Pancreas (tissue), 10 donors: ENCODE measurements around the gene FRMPD2. TPM values are rescaled to one million over a fixed set of nuclear protein-coding genes. Genes with fewer than 3 reads are reported as not detected.

ENCODE experiments used
- ATAC-seq, 4 donors: fragments of 200-7000 bp; cut with Tn5 transposase; one replicate each; pipeline versions ENCODE4 v1.8.0 to v1.9.1; 2020; ENCODE audit warnings: mild to moderate bottlenecking in 4 of 4, moderate library complexity in 4 of 4
- DNase-seq, 6 donors: peaks; one replicate each; pipeline ENCODE4 v3.0.0-alpha.2; 2020
- FAIRE-seq: peaks from 2 replicates; lab custom pipeline; 2012; peaks lifted over from hg19 to GRCh38; lab: Jason Lieb, UNC
- H3K27ac ChIP-seq, 4 donors: fragments of 200-600 bp; sonication (generic); 1 replicate in 3 of 4; 2 replicates in 1 of 4; pipeline versions ENCODE4 v1.5.0 to v1.8.0; 2020
- H3K27me3 ChIP-seq, 4 donors: fragments of 200-600 bp; one replicate each; pipeline ENCODE4 v1.8.0; 2021
- H3K36me3 ChIP-seq, 3 donors: fragments of 200-600 bp; sonication (generic) in 1 of 3; one replicate each; pipeline versions ENCODE4 v1.5.0 to v1.8.0; 2020 to 2021
- H3K4me1 ChIP-seq, 3 donors: fragments of 200-600 bp; one replicate each; pipeline ENCODE4 v1.8.0; 2021
- H3K4me3 ChIP-seq, 4 donors: fragments of 200-600 bp; sonication (generic) in 2 of 4; one replicate each; pipeline versions ENCODE4 v1.5.0 to v1.8.0; 2020 to 2021
- H3K9me3 ChIP-seq, 4 donors: fragments of 200-600 bp; one replicate each; pipeline ENCODE4 v1.8.0; 2021
- WGBS, 2 donors: extraction: QIAGEN DNeasy Blood & Tissue Kit; methylation state at CpG; one replicate each; pipeline ENCODE4 v1.1.7; 2013; 5-methylcytosine and 5-hydroxymethylcytosine counted together
- intact Hi-C, 3 donors: fragments of 100-400 bp; cut with DNase I; formaldehyde crosslinking; loops; one replicate each; pipeline versions ENCODE4 v1.11.1 to v1.14.2; 2022
- polyA plus RNA-seq, 2 donors: library from polyadenylated mRNA; stranded (reverse); fragments of 200-250 nt; gene quantifications; one replicate each; pipeline ENCODE4 v1.2.3, GENCODE V29; 2013
- total RNA-seq, 6 donors: library from RNA; stranded (reverse); fragmentation: NEBNext Ultra II Directional in 4 of 6; extraction: Animal tissue kit (Norgen Biotek cat#: 25700) in 4 of 6; gene quantifications; one replicate each; pipeline versions ENCODE4 v1.2.1 to v1.2.4, GENCODE V29; 2021 to 2023
- TF ChIP-seq, protein P1 (sequence below), 4 donors: fragments of 200-600 bp; sonication (generic) in 3 of 4; IDR thresholded peaks; one replicate each; pipeline versions ENCODE4 v1.5.0 to v1.8.0; 2021; ENCODE audit warnings: antibody characterized with exemption in 4 of 4
- donor health status: healthy with polysubstance abuse.
- donor health status: DM: no; HTN: no; CAD: no; lungs with moderate emphysema.
- donor health status: DM: no; HTN: no; CAD: no.
- donor health status: control.
- donor health status: control.
- donor health status: Bipolar disorder and iron deficiency.
- donor health status: DM: yes; HTN: yes; CAD: no.
- donor health status: DM: no; HTN: no; CAD: no.
- donor health status: DM: no; HTN: no; CAD: no.
- donor health status: DM: yes; HTN: yes; CAD: no.

Gene FRMPD2
- total and polyA plus RNA-seq, 8 donors, result 0.08 to 0.47 (median 0.24) TPM

DNA sequence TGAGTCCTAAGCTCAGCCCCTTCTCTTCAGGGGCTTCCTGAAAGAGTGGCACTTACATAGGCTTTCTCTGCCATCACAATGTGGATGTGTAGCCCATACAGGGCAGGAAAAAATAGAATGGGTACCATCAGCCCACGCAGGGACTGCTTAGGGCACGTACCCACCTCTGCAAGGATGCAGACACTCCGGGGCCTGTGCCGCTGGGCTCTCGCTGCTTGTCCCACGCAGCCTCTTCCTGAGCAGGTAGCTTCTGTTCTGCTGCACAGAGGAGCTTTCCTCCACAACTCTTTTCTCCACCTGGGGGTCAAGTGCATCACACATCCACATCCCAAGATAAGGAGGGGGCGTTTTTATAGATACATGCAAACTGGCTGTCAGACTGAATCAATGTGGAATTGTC, 34.3 kb downstream of the FRMPD2 start:
- no peak overlapping the region for H3K4me3 ChIP-seq
- no peak overlapping the region for H3K27ac ChIP-seq
- FAIRE-seq, result no peak
- intact Hi-C loops, result no loop called here
- H3K36me3 ChIP-seq, result no peaks in the 10 kb centered on the region
- no peaks in the 10 kb centered on the region for H3K9me3 ChIP-seq
- H3K27me3 ChIP-seq, result no peaks in the 10 kb centered on the region
- no peak for DNase-seq
- 81 to 89% methylated on average over 7 of the region's 7 CpGs for WGBS, 2 donors
- no peaks in the 10 kb centered on the region for H3K4me1 ChIP-seq
- no peak for ATAC-seq
- TF ChIP-seq, protein P1, sequence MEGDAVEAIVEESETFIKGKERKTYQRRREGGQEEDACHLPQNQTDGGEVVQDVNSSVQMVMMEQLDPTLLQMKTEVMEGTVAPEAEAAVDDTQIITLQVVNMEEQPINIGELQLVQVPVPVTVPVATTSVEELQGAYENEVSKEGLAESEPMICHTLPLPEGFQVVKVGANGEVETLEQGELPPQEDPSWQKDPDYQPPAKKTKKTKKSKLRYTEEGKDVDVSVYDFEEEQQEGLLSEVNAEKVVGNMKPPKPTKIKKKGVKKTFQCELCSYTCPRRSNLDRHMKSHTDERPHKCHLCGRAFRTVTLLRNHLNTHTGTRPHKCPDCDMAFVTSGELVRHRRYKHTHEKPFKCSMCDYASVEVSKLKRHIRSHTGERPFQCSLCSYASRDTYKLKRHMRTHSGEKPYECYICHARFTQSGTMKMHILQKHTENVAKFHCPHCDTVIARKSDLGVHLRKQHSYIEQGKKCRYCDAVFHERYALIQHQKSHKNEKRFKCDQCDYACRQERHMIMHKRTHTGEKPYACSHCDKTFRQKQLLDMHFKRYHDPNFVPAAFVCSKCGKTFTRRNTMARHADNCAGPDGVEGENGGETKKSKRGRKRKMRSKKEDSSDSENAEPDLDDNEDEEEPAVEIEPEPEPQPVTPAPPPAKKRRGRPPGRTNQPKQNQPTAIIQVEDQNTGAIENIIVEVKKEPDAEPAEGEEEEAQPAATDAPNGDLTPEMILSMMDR (IDR thresholded peaks at IDR 0.05), result no peak

DNA sequence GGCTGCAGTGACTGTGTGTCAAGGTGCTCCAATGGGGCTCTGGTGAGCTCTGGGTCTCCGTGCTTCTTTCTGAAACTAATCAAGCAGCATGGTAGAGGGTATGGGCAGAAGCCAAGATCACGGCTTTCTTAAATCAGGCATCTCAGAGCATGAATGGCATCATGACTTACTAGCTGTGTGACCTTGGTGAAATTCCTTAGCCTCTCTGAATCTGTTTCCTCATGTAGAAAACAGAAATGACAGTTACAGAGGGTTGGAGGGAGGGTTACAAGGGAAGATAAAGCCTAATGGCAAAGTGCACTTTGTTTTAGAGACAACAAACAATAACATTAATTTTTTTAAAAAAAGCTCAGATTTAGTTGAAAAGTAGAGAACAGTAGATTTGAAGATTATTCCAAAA, 34.9 kb downstream of the FRMPD2 start:
- no peak for DNase-seq
- no peak overlapping the region for H3K4me3 ChIP-seq
- H3K27me3 ChIP-seq, result no peaks in the 10 kb centered on the region
- H3K4me1 ChIP-seq, result no peaks in the 10 kb centered on the region
- no peak for ATAC-seq
- 69 to 75% methylated on average over 2 of the region's 2 CpGs for WGBS, 2 donors
- H3K36me3 ChIP-seq, result no peaks in the 10 kb centered on the region
- intact Hi-C loops, result no loop called here
- no peak for FAIRE-seq
- TF ChIP-seq, protein P1 (IDR thresholded peaks at IDR 0.05), result no peak
- no peaks in the 10 kb centered on the region for H3K9me3 ChIP-seq
- H3K27ac ChIP-seq, result no peak overlapping the region

DNA sequence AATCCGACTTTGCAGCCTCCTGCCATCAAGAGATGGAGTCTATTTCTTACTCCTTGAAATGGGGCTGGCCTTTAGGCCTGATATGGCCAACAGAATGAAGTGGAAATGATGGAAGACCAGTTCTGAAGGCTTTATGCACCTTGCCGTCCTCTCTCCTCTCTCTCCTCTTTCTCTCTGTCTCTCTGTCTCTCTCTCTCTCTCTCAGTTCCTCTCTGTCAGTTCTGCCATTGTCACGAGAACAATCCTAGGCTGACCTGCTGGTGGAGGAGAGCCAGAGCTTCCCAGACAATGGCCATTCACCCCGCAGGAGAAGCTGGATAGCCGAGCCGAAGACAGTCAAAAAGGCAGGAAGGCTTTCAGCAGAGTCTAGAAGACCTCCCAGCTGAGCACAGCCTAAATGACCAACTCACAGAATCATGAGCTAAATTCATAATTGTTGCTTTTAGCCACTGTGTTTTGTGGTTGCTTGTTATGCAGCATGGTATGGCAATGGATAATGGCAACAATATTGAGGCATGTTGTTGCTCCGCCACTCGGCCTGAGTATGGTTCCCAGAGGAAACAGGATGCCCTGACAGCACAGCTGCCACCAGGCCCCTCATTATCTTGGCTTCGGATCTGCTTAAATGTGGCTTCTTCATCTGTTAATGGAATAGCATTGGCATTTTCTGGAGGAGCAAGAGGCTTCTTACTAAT, 35.5 kb downstream of the FRMPD2 start:
- H3K4me1 ChIP-seq, result no peaks in the 10 kb centered on the region
- 63 to 70% methylated on average over 9 of the region's 9 CpGs for WGBS, 2 donors
- H3K4me3 ChIP-seq, result no peak overlapping the region
- TF ChIP-seq, protein P1 (IDR thresholded peaks at IDR 0.05), result no peak
- H3K27me3 ChIP-seq, result no peaks in the 10 kb centered on the region
- H3K36me3 ChIP-seq, result no peaks in the 10 kb centered on the region
- ATAC-seq, result no peak
- intact Hi-C loops, result no loop called here
- DNase-seq, result no peak
- FAIRE-seq, result no peak
- no peaks in the 10 kb centered on the region for H3K9me3 ChIP-seq
- H3K27ac ChIP-seq, result no peak overlapping the region

DNA sequence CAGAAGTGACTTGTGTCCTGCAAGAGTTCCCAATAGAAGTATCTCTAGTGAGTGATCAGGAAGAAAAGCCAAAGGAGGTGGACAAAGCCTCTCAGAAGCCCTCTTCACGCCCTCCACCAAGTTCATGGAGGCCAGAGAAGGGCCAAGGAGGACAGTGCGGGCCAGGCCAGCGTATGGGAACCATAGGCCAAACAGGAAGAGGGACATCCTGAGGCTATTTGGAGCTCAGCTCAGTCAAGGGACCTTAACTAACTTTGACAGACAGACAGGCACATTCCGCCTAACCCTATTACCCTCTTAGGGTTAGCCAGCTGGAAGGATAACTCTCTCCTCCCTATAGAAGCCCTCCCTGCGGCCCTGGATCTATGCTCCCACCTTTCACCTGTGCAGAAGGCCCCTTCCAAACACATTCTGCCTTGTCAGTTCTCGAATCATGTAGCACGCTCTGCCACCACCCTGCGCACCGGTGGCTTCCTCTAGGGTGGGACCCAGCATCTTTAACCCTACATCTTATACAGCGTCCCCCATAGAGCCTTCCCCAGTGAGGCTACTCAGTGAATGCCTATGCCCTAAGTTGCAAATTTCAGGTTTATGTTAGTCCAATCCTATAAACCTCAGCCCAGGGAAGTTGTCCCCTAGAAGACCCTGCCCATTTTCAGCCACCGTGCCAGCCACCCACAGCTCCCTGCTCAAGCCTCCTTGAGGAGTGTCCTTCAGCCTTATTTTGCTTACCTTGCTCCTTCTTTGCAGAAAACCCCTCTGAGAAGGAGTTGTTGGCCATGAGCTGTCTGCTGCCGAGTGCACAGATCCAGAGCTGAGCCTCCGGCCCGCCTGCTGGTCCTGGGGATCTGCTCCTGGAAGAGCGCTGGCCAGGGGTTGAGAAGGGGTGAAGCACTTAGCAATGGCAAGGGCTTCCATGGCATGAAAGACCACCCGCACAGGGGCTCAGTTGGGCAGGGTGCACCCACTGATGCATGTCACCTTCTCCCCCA, 36.9 kb downstream of the FRMPD2 start:
- Histone ChIP-seq H3K27me3 (no peaks in the 10 kb centered on the region), H3K4me1 (no peaks in the 10 kb centered on the region), H3K27ac (no peak overlapping the region), H3K4me3 (no peak overlapping the region), H3K9me3 (no peaks in the 10 kb centered on the region), H3K36me3 (no peaks in the 10 kb centered on the region)
- WGBS, 2 donors, result 89 to 91% methylated on average over 16 of the region's 16 CpGs
- TF ChIP-seq, protein P1 (IDR thresholded peaks at IDR 0.05), result no peak
- no peak for FAIRE-seq
- no peak for ATAC-seq
- intact Hi-C loops, result no loop called here
- no peak for DNase-seq
